GM23338 (cell line): ENCODE measurements around the gene MYLK4. TPM values are rescaled to one million over a fixed set of nuclear protein-coding genes. Genes with fewer than 3 reads are reported as not detected.

Experiments
- ATAC-seq: fragments of 200-7000 bp; cut with Tn5 transposase; 3 replicates; pipeline ENCODE4 v1.9.1; 2020
- DNase-seq: peaks from one replicate; pipeline ENCODE4 v3.0.0-alpha.2; 2015; ENCODE audit warnings: low spot score
- H2AFZ ChIP-seq: fragments of 200-600 bp; sonication (generic); 2 replicates; pipeline ENCODE4 v1.8.0; 2016; ENCODE audit warnings: antibody characterized with exemption, mild to moderate bottlenecking, moderate library complexity
- H3F3A ChIP-seq: fragments of 200-600 bp; sonication (generic); replicated peaks from 2 replicates; pipeline ENCODE4 v1.8.0; 2017; ENCODE audit warnings: antibody characterized with exemption, mixed run types, low read depth
- H3K27ac ChIP-seq: fragments of 200-600 bp; sonication (generic); 2 replicates; pipeline ENCODE4 v1.6.1; 2016; ENCODE audit warnings: low read depth
- H3K27me3 ChIP-seq: fragments of 200-600 bp; sonication (generic); 2 replicates; pipeline ENCODE4 v1.8.0; 2016; ENCODE audit warnings: mild to moderate bottlenecking, mixed run types, moderate library complexity; ENCODE audit not compliant: insufficient read depth
- H3K36me3 ChIP-seq: fragments of 200-600 bp; sonication (generic); 2 replicates; pipeline ENCODE4 v1.8.0; 2016; ENCODE audit warnings: mild to moderate bottlenecking; ENCODE audit not compliant: insufficient read depth
- H3K4me1 ChIP-seq: fragments of 200-600 bp; sonication (generic); 2 replicates; pipeline ENCODE4 v1.8.0; 2016; ENCODE audit warnings: mild to moderate bottlenecking, moderate library complexity; ENCODE audit not compliant: insufficient read depth
- H3K4me2 ChIP-seq: fragments of 200-600 bp; sonication (generic); 2 replicates; pipeline ENCODE4 v1.7.1; 2017; ENCODE audit warnings: mixed run types
- H3K4me3 ChIP-seq: fragments of 200-600 bp; sonication (generic); 2 replicates; pipeline ENCODE4 v1.6.1; 2016; ENCODE audit warnings: mixed run types
- H3K79me2 ChIP-seq: fragments of 200-600 bp; sonication (generic); replicated peaks from 2 replicates; pipeline ENCODE4 v1.8.0; 2017; ENCODE audit warnings: mild to moderate bottlenecking; ENCODE audit not compliant: insufficient read depth
- H3K9me2 ChIP-seq: fragments of 200-600 bp; sonication (generic); 2 replicates; pipeline ENCODE4 v1.8.0; 2017; ENCODE audit not compliant: insufficient read depth
- H4K20me1 ChIP-seq: fragments of 200-600 bp; sonication (generic); replicated peaks from 2 replicates; pipeline ENCODE4 v1.8.0; 2017; ENCODE audit warnings: mild to moderate bottlenecking; ENCODE audit not compliant: insufficient read depth
- H3K27ac Mint-ChIP-seq: 2 replicates; pipeline ENCODE4 v1.8.0; 2020; ENCODE audit warnings: inconsistent platforms, mild to moderate bottlenecking, moderate library complexity, mixed read lengths
- H3K27me3 Mint-ChIP-seq: 3 replicates; pipeline ENCODE4 v1.8.0; 2022; ENCODE audit warnings: low read depth, mild to moderate bottlenecking, moderate library complexity, mixed read lengths, inconsistent platforms; ENCODE audit not compliant: insufficient read depth, poor library complexity
- H3K36me3 Mint-ChIP-seq: 3 replicates; pipeline ENCODE4 v1.8.0; 2021; ENCODE audit warnings: low read depth, mild to moderate bottlenecking, inconsistent platforms, moderate library complexity, mixed read lengths
- H3K4me1 Mint-ChIP-seq: 3 replicates; pipeline ENCODE4 v1.8.0; 2020; ENCODE audit warnings: mild to moderate bottlenecking, inconsistent platforms, mixed read lengths
- H3K4me3 Mint-ChIP-seq: 3 replicates; pipeline ENCODE4 v1.8.0; 2021; ENCODE audit warnings: moderate library complexity, mild to moderate bottlenecking, inconsistent platforms, mixed read lengths
- H3K9me3 Mint-ChIP-seq: 3 replicates; pipeline ENCODE4 v1.8.0; 2020; ENCODE audit warnings: moderate library complexity, mild to moderate bottlenecking, inconsistent platforms, mixed read lengths
- CREB1 ChIP-seq: fragments of 250-450 bp; sonication (Bioruptor Pico); IDR thresholded peaks from 2 replicates; pipeline ENCODE4 v1.5.0; 2020; ENCODE audit warnings: low read depth, mild to moderate bottlenecking, moderate library complexity
- EZH2 ChIP-seq: fragments of 200-600 bp; sonication (generic); IDR thresholded peaks from one replicate; pipeline ENCODE4 v1.8.0; 2017; ENCODE audit warnings: antibody characterized with exemption, mild to moderate bottlenecking, low read depth; ENCODE audit not compliant: unreplicated experiment
- JUNB ChIP-seq: IDR thresholded peaks from one replicate; pipeline ENCODE4 v1.6.1; 2016; ENCODE audit warnings: antibody characterized with exemption; ENCODE audit not compliant: unreplicated experiment
- NANOG ChIP-seq: IDR thresholded peaks from 2 replicates; pipeline ENCODE4 v1.6.1; 2016; ENCODE audit warnings: antibody characterized with exemption, borderline replicate concordance
- POLR2AphosphoS5 ChIP-seq: IDR thresholded peaks from 2 replicates; pipeline ENCODE4 v1.6.1; 2016; ENCODE audit warnings: antibody characterized with exemption, low read depth
- polyA plus RNA-seq: library from polyadenylated mRNA; unstranded; fragments of >200 nt; fragmentation: Nextera tagmentation; extraction: Ambion mirVana; gene quantifications from 2 replicates; pipeline ENCODE4 v1.2.1, GENCODE V29; 2016
- total RNA-seq: library from RNA; depleted of rRNA; stranded (reverse); fragments of >200 nt; shearing (Covaris generic); gene quantifications from 2 replicates; pipeline ENCODE4 v1.2.3, GENCODE V29; 2014
- TF ChIP-seq, protein P1 (sequence below), 2 experiments: fragments of 200-600 bp in 1 of 2; sonication (generic) in 1 of 2; conservative IDR thresholded peaks; 2 replicates each; pipeline versions ENCODE4 v1.5.1 to v1.6.1; 2016 to 2017; ENCODE audit warnings: antibody characterized with exemption in 2 of 2, low read depth in 2 of 2, mild to moderate bottlenecking in 2 of 2, moderate library complexity in 1 of 2
- TF ChIP-seq, protein P2 (sequence below): IDR thresholded peaks from 2 replicates; pipeline ENCODE4 v1.6.1; 2016; ENCODE audit warnings: antibody characterized with exemption
- TF ChIP-seq, protein P3 (sequence below): IDR thresholded peaks from one replicate; pipeline ENCODE4 v1.6.1; 2018; ENCODE audit warnings: antibody characterized with exemption; ENCODE audit not compliant: unreplicated experiment

MYLK4 gene
- total and polyA plus RNA-seq, 2 experiments from 2014 or later = 0.03 to 0.17 TPM

DNA sequence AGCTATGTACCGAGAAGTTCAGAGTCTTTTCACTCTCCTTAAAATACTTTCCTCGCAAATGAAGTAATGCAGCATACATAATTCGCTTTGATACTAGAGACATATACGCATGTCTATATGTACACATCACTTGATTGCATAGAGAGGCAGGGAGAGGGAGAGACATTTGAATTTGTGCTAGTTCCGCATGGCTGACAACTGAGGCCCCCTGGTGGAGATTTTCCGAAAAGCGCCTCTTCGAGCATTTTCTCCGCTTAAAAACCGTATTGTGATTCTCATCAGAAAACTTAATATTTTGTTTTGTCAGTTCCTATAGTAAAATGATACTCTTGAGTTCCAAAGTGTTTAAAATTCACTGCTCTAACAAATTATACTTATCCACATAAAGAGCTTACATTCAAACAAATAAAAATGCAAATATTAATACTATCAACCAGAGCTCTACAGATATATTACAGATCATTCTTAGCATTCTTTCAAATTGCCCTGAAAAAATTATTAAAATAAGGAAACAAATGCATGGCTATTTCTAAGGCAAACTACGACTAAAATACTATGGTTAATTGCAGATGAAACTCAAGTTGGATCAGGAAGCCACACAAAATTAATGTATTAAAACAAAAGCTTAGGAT, 637 bp downstream of the MYLK4 start:
- Histone ChIP-seq H3K4me3 (no peak overlapping the region), H3F3A (no peaks in the 10 kb centered on the region), H3K36me3 (no peaks in the 10 kb centered on the region), H3K4me2 (no peak overlapping the region), H4K20me1 (no peaks in the 10 kb centered on the region), H3K27me3 (no peaks in the 10 kb centered on the region), H3K9me2 (no peaks in the 10 kb centered on the region), H3K79me2 (no peaks in the 10 kb centered on the region), H3K4me1 (no peaks in the 10 kb centered on the region), H2AFZ (peak overlapping the region; percentile 23; the same call in 1 of the 2 replicates), H3K27ac (no peak overlapping the region)
- ATAC-seq = peak; percentile 37; the same call in 2 of the 3 replicates
- peaks cover 10% of the 10 kb centered on the region for H3K4me1 Mint-ChIP-seq
- H3K36me3 Mint-ChIP-seq = no peaks in the 10 kb centered on the region
- no peak overlapping the region for H3K4me3 Mint-ChIP-seq
- no peak overlapping the region for H3K27ac Mint-ChIP-seq
- peak; percentile 71 for DNase-seq
- H3K27me3 Mint-ChIP-seq = peaks cover 2% of the 10 kb centered on the region
- TF ChIP-seq, protein P1, sequence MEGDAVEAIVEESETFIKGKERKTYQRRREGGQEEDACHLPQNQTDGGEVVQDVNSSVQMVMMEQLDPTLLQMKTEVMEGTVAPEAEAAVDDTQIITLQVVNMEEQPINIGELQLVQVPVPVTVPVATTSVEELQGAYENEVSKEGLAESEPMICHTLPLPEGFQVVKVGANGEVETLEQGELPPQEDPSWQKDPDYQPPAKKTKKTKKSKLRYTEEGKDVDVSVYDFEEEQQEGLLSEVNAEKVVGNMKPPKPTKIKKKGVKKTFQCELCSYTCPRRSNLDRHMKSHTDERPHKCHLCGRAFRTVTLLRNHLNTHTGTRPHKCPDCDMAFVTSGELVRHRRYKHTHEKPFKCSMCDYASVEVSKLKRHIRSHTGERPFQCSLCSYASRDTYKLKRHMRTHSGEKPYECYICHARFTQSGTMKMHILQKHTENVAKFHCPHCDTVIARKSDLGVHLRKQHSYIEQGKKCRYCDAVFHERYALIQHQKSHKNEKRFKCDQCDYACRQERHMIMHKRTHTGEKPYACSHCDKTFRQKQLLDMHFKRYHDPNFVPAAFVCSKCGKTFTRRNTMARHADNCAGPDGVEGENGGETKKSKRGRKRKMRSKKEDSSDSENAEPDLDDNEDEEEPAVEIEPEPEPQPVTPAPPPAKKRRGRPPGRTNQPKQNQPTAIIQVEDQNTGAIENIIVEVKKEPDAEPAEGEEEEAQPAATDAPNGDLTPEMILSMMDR (conservative IDR thresholded peaks at IDR 0.05; ENCODE audit: low read depth in 2 of 2) = peak; percentile 74 to 94
- no peak for TF ChIP-seq POLR2AphosphoS5
- no peak for TF ChIP-seq NANOG
- TF ChIP-seq, protein P2, sequence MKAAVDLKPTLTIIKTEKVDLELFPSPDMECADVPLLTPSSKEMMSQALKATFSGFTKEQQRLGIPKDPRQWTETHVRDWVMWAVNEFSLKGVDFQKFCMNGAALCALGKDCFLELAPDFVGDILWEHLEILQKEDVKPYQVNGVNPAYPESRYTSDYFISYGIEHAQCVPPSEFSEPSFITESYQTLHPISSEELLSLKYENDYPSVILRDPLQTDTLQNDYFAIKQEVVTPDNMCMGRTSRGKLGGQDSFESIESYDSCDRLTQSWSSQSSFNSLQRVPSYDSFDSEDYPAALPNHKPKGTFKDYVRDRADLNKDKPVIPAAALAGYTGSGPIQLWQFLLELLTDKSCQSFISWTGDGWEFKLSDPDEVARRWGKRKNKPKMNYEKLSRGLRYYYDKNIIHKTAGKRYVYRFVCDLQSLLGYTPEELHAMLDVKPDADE = no peak
- no peaks in the 10 kb centered on the region for H3K9me3 Mint-ChIP-seq

DNA sequence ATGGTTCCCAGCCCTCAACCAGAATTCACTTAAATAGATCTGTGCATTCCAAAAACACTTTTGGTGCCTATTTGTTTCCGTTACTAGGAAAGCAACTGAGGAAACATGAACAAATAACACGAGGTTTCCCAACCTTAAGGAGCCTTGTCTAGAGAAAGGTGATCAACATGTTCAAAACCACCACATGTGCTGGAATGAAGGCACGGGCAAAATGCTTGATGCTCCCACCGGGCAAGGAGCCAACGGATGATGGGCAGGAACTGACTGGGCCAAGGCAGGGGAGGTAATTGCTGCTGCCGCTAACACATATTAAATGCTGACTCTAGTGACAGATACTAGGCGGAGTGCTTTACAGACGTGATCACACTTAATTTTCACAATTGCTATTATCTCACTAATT, 2.5 kb downstream of the MYLK4 start:
- H3K36me3 Mint-ChIP-seq = no peaks in the 10 kb centered on the region
- Histone ChIP-seq H3K27ac (no peak overlapping the region), H3K4me3 (no peak overlapping the region), H3K9me2 (no peaks in the 10 kb centered on the region), H2AFZ (peak overlapping the region; percentile 25; the same call in 1 of the 2 replicates), H3K27me3 (no peaks in the 10 kb centered on the region), H3F3A (no peaks in the 10 kb centered on the region), H4K20me1 (no peaks in the 10 kb centered on the region), H3K79me2 (no peaks in the 10 kb centered on the region), H3K4me2 (no peak overlapping the region), H3K4me1 (no peaks in the 10 kb centered on the region), H3K36me3 (no peaks in the 10 kb centered on the region)
- no peak overlapping the region for H3K27ac Mint-ChIP-seq
- no peak for ATAC-seq
- peaks cover 2% of the 10 kb centered on the region for H3K27me3 Mint-ChIP-seq
- H3K4me3 Mint-ChIP-seq = no peak overlapping the region
- H3K4me1 Mint-ChIP-seq = peaks cover 19% of the 10 kb centered on the region
- H3K9me3 Mint-ChIP-seq = no peaks in the 10 kb centered on the region
- TF ChIP-seq EZH2 = no peak
- TF ChIP-seq, protein P2 = no peak
- TF ChIP-seq, protein P3, sequence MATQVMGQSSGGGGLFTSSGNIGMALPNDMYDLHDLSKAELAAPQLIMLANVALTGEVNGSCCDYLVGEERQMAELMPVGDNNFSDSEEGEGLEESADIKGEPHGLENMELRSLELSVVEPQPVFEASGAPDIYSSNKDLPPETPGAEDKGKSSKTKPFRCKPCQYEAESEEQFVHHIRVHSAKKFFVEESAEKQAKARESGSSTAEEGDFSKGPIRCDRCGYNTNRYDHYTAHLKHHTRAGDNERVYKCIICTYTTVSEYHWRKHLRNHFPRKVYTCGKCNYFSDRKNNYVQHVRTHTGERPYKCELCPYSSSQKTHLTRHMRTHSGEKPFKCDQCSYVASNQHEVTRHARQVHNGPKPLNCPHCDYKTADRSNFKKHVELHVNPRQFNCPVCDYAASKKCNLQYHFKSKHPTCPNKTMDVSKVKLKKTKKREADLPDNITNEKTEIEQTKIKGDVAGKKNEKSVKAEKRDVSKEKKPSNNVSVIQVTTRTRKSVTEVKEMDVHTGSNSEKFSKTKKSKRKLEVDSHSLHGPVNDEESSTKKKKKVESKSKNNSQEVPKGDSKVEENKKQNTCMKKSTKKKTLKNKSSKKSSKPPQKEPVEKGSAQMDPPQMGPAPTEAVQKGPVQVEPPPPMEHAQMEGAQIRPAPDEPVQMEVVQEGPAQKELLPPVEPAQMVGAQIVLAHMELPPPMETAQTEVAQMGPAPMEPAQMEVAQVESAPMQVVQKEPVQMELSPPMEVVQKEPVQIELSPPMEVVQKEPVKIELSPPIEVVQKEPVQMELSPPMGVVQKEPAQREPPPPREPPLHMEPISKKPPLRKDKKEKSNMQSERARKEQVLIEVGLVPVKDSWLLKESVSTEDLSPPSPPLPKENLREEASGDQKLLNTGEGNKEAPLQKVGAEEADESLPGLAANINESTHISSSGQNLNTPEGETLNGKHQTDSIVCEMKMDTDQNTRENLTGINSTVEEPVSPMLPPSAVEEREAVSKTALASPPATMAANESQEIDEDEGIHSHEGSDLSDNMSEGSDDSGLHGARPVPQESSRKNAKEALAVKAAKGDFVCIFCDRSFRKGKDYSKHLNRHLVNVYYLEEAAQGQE = no peak
- TF ChIP-seq JUNB = no peak
- no peak for TF ChIP-seq CREB1 (CRISPR knock-in tag)
- no peak for DNase-seq
